ENCODE data around the gene CXXC4.

The CXXC4 gene

GRCh38 chr4:104532677-104533076, 38.0 kb upstream of the CXXC4 start:
- no peak for ATAC-seq
- TF ChIP-seq, protein P1, sequence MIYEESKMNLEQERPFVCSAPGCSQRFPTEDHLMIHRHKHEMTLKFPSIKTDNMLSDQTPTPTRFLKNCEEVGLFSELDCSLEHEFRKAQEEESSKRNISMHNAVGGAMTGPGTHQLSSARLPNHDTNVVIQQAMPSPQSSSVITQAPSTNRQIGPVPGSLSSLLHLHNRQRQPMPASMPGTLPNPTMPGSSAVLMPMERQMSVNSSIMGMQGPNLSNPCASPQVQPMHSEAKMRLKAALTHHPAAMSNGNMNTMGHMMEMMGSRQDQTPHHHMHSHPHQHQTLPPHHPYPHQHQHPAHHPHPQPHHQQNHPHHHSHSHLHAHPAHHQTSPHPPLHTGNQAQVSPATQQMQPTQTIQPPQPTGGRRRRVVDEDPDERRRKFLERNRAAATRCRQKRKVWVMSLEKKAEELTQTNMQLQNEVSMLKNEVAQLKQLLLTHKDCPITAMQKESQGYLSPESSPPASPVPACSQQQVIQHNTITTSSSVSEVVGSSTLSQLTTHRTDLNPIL (CRISPR knock-in tag; IDR thresholded peaks at IDR 0.05; ENCODE audit: low read depth), result no peak
- TF ChIP-seq ZC3H10 (CRISPR knock-in tag; IDR thresholded peaks at IDR 0.05), result no peak
- TF ChIP-seq ZNF70 (CRISPR knock-in tag; IDR thresholded peaks at IDR 0.05), result no peak
- TF ChIP-seq ESRRG (CRISPR knock-in tag; IDR thresholded peaks at IDR 0.05), result no peak
- TF ChIP-seq ISL1 (CRISPR knock-in tag; IDR thresholded peaks at IDR 0.05), result no peak
- no peak for TF ChIP-seq SNAI2 (CRISPR knock-in tag; IDR thresholded peaks at IDR 0.05)
- TF ChIP-seq OSR1 (CRISPR knock-in tag; IDR thresholded peaks at IDR 0.05), result no peak
- TF ChIP-seq ARNTL (CRISPR knock-in tag; IDR thresholded peaks at IDR 0.05; ENCODE audit: borderline replicate concordance, low read depth), result no peak
- TF ChIP-seq TCF4 (CRISPR knock-in tag; IDR thresholded peaks at IDR 0.05; ENCODE audit: borderline replicate concordance), result no peak
- TF ChIP-seq TOX (CRISPR knock-in tag; IDR thresholded peaks at IDR 0.05; ENCODE audit: borderline replicate concordance), result no peak
- TF ChIP-seq RARB (CRISPR knock-in tag; IDR thresholded peaks at IDR 0.05), result no peak
- TF ChIP-seq, protein P2, sequence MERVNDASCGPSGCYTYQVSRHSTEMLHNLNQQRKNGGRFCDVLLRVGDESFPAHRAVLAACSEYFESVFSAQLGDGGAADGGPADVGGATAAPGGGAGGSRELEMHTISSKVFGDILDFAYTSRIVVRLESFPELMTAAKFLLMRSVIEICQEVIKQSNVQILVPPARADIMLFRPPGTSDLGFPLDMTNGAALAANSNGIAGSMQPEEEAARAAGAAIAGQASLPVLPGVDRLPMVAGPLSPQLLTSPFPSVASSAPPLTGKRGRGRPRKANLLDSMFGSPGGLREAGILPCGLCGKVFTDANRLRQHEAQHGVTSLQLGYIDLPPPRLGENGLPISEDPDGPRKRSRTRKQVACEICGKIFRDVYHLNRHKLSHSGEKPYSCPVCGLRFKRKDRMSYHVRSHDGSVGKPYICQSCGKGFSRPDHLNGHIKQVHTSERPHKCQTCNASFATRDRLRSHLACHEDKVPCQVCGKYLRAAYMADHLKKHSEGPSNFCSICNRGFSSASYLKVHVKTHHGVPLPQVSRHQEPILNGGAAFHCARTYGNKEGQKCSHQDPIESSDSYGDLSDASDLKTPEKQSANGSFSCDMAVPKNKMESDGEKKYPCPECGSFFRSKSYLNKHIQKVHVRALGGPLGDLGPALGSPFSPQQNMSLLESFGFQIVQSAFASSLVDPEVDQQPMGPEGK (CRISPR knock-in tag; IDR thresholded peaks at IDR 0.05; ENCODE audit: borderline replicate concordance), result no peak
- no peak for TF ChIP-seq ZNF8 (CRISPR knock-in tag; IDR thresholded peaks at IDR 0.05)
- no peak for TF ChIP-seq POU6F1 (CRISPR knock-in tag; IDR thresholded peaks at IDR 0.05; ENCODE audit: borderline replicate concordance, low read depth)
- TF ChIP-seq CSRNP3 (CRISPR knock-in tag; IDR thresholded peaks at IDR 0.05), result no peak
- no peak for TF ChIP-seq TSHZ2 (CRISPR knock-in tag; IDR thresholded peaks at IDR 0.05)
- TF ChIP-seq GLIS3 (CRISPR knock-in tag; IDR thresholded peaks at IDR 0.05), result no peak
- TF ChIP-seq ZFP30 (CRISPR knock-in tag; IDR thresholded peaks at IDR 0.05), result no peak
- TF ChIP-seq PPARA (CRISPR knock-in tag; IDR thresholded peaks at IDR 0.05; ENCODE audit: borderline replicate concordance), result no peak

GRCh38 chr4:104531390-104531789, 36.7 kb upstream of the CXXC4 start:
- no peak for ATAC-seq
- TF ChIP-seq ZC3H10 (CRISPR knock-in tag; IDR thresholded peaks at IDR 0.05) (no peak), CSRNP3 (CRISPR knock-in tag; IDR thresholded peaks at IDR 0.05) (no peak), ESRRG (CRISPR knock-in tag; IDR thresholded peaks at IDR 0.05) (no peak), TCF4 (CRISPR knock-in tag; IDR thresholded peaks at IDR 0.05; ENCODE audit: borderline replicate concordance) (no peak), ZFP30 (CRISPR knock-in tag; IDR thresholded peaks at IDR 0.05) (no peak), ISL1 (CRISPR knock-in tag; IDR thresholded peaks at IDR 0.05) (no peak)
- TF ChIP-seq, protein P1 (CRISPR knock-in tag; IDR thresholded peaks at IDR 0.05; ENCODE audit: low read depth), result no peak
